Measurements from ENCODE around the gene BBLN.

- TF ChIP-seq CTCF (IDR thresholded peaks at IDR 0.05) (no peak), POLR2AphosphoS5 (IDR thresholded peaks at IDR 0.05) (no peak)
Observed at GRCh38 chr9:128123451-128124080, 36.5 kb upstream of the BBLN start.
